Measurements from ENCODE around the gene UBE2K. TPM values are rescaled to one million over a fixed set of nuclear protein-coding genes. Genes with fewer than 3 reads are reported as not detected.

The UBE2K gene
- total RNA-seq, 2 donors from 2014 or later = 43.4 to 49.8 TPM

Other genes starting within 250 kb of the UBE2K start
- 1,000 to 10,000 TPM; 1,881 to 2,610 TPM for gene RPL9, start 239.2 kb upstream of the UBE2K start, total RNA-seq
- 10 to 100 TPM in 1 of 2 donors, 1 to 10 TPM in 1; 8.4 to 11.5 TPM for gene LIAS, start 239.1 kb upstream of the UBE2K start, total RNA-seq
- 10 to 100 TPM in 1 of 2 donors, 1 to 10 TPM in 1; 6.1 to 11.3 TPM for gene UGDH, start 170.7 kb upstream of the UBE2K start, total RNA-seq
- gene SMIM14, start 59.3 kb upstream of the UBE2K start, total RNA-seq = 1 to 10 TPM; 8.3 to 9.3 TPM